Dermis lymphatic vessel endothelial cell (primary cell): ENCODE data around the gene CD96. TPM values are rescaled to one million over a fixed set of nuclear protein-coding genes. Genes with fewer than 3 reads are reported as not detected.

Source experiments
- total RNA-seq: library from RNA; depleted of rRNA; stranded (reverse); fragments of >200 nt; gene quantifications from 2 replicates; pipeline ENCODE4 v1.2.1, GENCODE V29; 2014

The CD96 gene, protein sequence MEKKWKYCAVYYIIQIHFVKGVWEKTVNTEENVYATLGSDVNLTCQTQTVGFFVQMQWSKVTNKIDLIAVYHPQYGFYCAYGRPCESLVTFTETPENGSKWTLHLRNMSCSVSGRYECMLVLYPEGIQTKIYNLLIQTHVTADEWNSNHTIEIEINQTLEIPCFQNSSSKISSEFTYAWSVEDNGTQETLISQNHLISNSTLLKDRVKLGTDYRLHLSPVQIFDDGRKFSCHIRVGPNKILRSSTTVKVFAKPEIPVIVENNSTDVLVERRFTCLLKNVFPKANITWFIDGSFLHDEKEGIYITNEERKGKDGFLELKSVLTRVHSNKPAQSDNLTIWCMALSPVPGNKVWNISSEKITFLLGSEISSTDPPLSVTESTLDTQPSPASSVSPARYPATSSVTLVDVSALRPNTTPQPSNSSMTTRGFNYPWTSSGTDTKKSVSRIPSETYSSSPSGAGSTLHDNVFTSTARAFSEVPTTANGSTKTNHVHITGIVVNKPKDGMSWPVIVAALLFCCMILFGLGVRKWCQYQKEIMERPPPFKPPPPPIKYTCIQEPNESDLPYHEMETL
- total RNA-seq = under 0.01 TPM in 1 of 2 replicates, not detected in the other

DNA sequence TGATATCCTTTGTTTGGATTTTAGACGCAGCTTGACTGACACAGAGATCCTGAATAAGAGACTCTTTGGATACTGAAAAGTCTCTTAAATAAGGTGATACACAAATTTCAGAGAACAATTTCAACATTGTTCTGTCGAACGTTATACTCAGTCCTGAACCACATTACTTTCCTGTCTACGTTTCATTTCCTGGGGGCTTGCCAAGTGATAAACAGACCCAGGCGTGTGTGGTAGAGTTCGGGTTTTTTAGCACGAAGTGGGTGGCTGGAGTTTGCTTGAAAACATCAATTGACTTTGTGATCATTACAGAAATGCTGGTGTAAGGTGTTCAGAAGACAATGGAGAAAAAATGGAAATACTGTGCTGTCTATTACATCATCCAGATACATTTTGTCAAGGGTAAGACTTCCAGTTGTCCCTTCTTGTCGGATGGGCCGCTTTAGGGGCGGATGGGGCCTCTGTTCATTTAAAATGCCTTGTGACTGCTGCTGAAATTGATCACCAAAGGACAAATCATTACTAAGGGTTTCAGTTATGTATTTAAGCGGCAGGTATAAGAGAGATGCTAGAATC is at the start of gene CD96:
Gene CD96 (plus strand): TSS at position 287 of the 573 bp plus-strand sequence. CDS start 52 bp downstream, at position 339.

GRCh38 chr3:111595232-111595631 is 53.2 kb downstream of the CD96 start, which contains the start of gene ZBED2:
Gene ZBED2 (minus strand): TSS chr3:111595346. CDS start chr3:111594201, 1,145 bp downstream.

Other genes with a start within 250 kb of the CD96 start
- gene ZBED2, start 53.1 kb downstream of the CD96 start, total RNA-seq = under 0.01 TPM in 1 of 2 replicates, not detected in the other
- gene PLCXD2, start 132.5 kb downstream of the CD96 start, total RNA-seq = 0.98 and 1.6 TPM in 2 replicates